Testis (tissue), 3 donors: ENCODE measurements around the gene DEFB132. TPM values are rescaled to one million over a fixed set of nuclear protein-coding genes. Genes with fewer than 3 reads are reported as not detected.

Experiments used
- DNase-seq: peaks from one replicate; pipeline ENCODE4 v3.0.0-alpha.2; 2019
- H3K27ac ChIP-seq, 2 donors: fragments of 200-600 bp; sonication (generic); one replicate each; pipeline ENCODE4 v1.5.1; 2019
- H3K27me3 ChIP-seq: fragments of 200-600 bp; sonication (generic); one replicate; pipeline ENCODE4 v1.5.1; 2019
- H3K36me3 ChIP-seq: fragments of 200-600 bp; sonication (generic); one replicate; pipeline ENCODE4 v1.5.1; 2017; ENCODE audit warnings: low read depth; ENCODE audit errors: missing control alignments
- H3K4me1 ChIP-seq: fragments of 200-600 bp; sonication (generic); one replicate; pipeline ENCODE4 v1.5.1; 2019
- H3K4me3 ChIP-seq, 2 donors: fragments of 200-600 bp; sonication (generic); one replicate each; pipeline ENCODE4 v1.5.1; 2017 to 2019
- H3K9me3 ChIP-seq: fragments of 200-600 bp; sonication (generic); one replicate; pipeline ENCODE4 v1.5.1; 2017
- CTCF ChIP-seq, 3 experiments: fragments of 450-650 bp in 2 of 3; fragments of 200-600 bp in 1 of 3; sonication (generic) in 1 of 3; IDR thresholded peaks; one replicate each; pipeline ENCODE4 v1.5.1; 2016 to 2019; ENCODE audit warnings: antibody characterized with exemption in 3 of 3, mild to moderate bottlenecking in 2 of 3, moderate library complexity in 1 of 3
- POLR2A ChIP-seq: fragments of 450-650 bp; IDR thresholded peaks from one replicate; pipeline ENCODE4 v1.6.1; 2017; ENCODE audit warnings: antibody characterized with exemption, mild to moderate bottlenecking, moderate library complexity
- WGBS, 2 donors: methylation state at CpG; one replicate each; pipeline ENCODE4 v1.1.5; 2018; 5-methylcytosine and 5-hydroxymethylcytosine counted together
- intact Hi-C: fragments of 100-400 bp; cut with DNase I; formaldehyde crosslinking; loops from one replicate; pipeline ENCODE4 v1.15.1; 2023; ENCODE audit warnings: low total_unique reads
- polyA plus RNA-seq: library from polyadenylated mRNA; stranded (reverse); fragments of 350-450 nt; fragmentation: Illumina TruSeq; extraction: RNeasy Lipid Tissue Mini Kit (QIAGEN cat#74804); gene quantifications from one replicate; pipeline ENCODE4 v1.2.3, GENCODE V29; 2014; ENCODE audit warnings: low read depth, low replicate concordance; ENCODE audit not compliant: insufficient read depth
- total RNA-seq, 2 donors: library from RNA; depleted of rRNA; stranded (reverse); fragments of >200 nt; gene quantifications; one replicate each; pipeline ENCODE4 v1.2.3, GENCODE V29; 2016

The DEFB132 gene
- total and polyA plus RNA-seq, 3 donors from 2014 or later = not detected

GRCh38 chr20:258963-259362 is 1.4 kb downstream of the DEFB132 start:
- intact Hi-C loops = no loop called here
- no peaks in the 10 kb centered on the region for H3K27me3 ChIP-seq
- no peaks in the 10 kb centered on the region for H3K9me3 ChIP-seq
- TF ChIP-seq CTCF (IDR thresholded peaks at IDR 0.05) = no peak
- H3K4me3 ChIP-seq = no peak overlapping the region
- no peak for DNase-seq
- 53 to 61% methylated on average over 8 of the region's 8 CpGs for WGBS, 2 donors
- H3K4me1 ChIP-seq = no peaks in the 10 kb centered on the region
- H3K27ac ChIP-seq = no peak overlapping the region
- no peaks in the 10 kb centered on the region for H3K36me3 ChIP-seq

- no peaks in the 10 kb centered on the region for H3K9me3 ChIP-seq
- intact Hi-C loops = no loop called here
- H3K27me3 ChIP-seq = no peaks in the 10 kb centered on the region
- H3K4me1 ChIP-seq = no peaks in the 10 kb centered on the region
- TF ChIP-seq CTCF (IDR thresholded peaks at IDR 0.05) = no peak
- no peak for TF ChIP-seq POLR2A
- H3K4me3 ChIP-seq = no peak overlapping the region
- no peak for DNase-seq
- no peaks in the 10 kb centered on the region for H3K36me3 ChIP-seq
- H3K27ac ChIP-seq = no peak overlapping the region
- WGBS, 2 donors = 83 to 92% methylated on average over 2 of the region's 2 CpGs
Measured at GRCh38 chr20:259981-260380, 2.5 kb downstream of the DEFB132 start.

GRCh38 chr20:263701-264100 is 6.2 kb downstream of the DEFB132 start:
- H3K9me3 ChIP-seq = no peaks in the 10 kb centered on the region
- TF ChIP-seq CTCF (IDR thresholded peaks at IDR 0.05) (no peak), POLR2A (no peak)

DNA sequence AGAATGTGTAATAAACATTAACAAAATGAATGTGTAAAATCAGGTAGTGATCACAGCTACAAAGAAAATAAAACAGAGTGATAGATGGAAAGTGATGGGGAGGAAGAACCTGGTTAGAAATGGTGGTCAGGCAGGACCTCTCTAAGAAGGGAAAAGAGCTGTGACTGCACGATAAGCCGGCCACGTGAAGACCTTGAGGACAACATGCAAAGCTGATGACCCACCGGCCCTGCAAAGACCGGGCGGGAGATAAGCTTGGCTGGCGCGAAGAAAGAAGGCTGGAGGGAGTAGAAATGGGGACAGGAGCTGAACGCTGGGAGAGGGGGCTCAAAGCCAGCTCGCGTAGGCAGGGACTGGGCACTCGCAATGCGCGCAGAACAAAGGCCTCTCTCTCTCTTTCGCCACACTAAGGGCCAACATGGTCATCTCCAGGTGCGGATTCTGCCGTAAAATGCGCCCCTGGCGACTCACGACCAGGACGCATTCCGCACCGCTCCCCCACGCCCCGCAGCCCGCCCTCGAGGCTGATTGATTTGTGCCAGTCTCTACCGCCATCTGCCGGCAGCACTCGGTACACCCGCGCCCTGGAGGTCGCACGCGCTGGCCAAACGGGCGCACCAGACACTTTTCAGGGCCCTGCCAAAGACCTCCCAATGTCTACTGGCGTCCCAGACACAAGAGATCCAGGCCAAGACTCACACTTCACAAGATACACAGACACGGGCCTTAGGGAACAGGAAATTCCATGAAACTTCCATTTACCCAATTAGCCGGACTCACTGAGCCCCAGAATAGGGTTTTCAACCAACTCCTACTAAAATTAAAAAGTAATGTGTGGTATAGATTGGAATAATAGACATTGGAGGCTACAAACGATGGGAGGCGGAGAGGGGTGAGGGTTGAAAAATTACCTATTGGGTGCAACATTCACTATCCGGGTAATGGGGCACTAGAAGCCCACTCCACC is 9.4 kb downstream of the DEFB132 start:
- peak; percentile 93 for DNase-seq
- intact Hi-C loops = no loop called here
- Histone ChIP-seq H3K4me1 (peaks cover 7% of the 10 kb centered on the region), H3K9me3 (no peaks in the 10 kb centered on the region), H3K27me3 (no peaks in the 10 kb centered on the region), H3K4me3 (peak overlapping the region; percentile 46 to 58), H3K27ac (no peak overlapping the region), H3K36me3 (no peaks in the 10 kb centered on the region)
- TF ChIP-seq CTCF (IDR thresholded peaks at IDR 0.05) (peak; percentile 84 to 96 (median 90)), POLR2A (no peak)
- 6 to 8% methylated on average over 24 to 43 of the region's 43 CpGs for WGBS, 2 donors

More at GRCh38 chr20:263701-264100, 6.2 kb downstream of the DEFB132 start:
- no peaks in the 10 kb centered on the region for H3K36me3 ChIP-seq
- H3K27me3 ChIP-seq = no peaks in the 10 kb centered on the region
- peaks cover 7% of the 10 kb centered on the region for H3K4me1 ChIP-seq
- WGBS, 2 donors = 85 to 95% methylated on average over 5 to 9 of the region's 13 CpGs
- DNase-seq = no peak
- H3K27ac ChIP-seq = no peak overlapping the region
- intact Hi-C loops = no loop called here
- H3K4me3 ChIP-seq = no peak overlapping the region
